LNCAP (cell line): ENCODE measurements around the gene LRP1B.

Experiments used
- TF ChIP-seq, protein P1 (sequence below): fragments of 450-650 bp; IDR thresholded peaks from 2 replicates; pipeline ENCODE4 v1.5.1; 2017; ENCODE audit warnings: mild to moderate bottlenecking

The LRP1B gene

DNA sequence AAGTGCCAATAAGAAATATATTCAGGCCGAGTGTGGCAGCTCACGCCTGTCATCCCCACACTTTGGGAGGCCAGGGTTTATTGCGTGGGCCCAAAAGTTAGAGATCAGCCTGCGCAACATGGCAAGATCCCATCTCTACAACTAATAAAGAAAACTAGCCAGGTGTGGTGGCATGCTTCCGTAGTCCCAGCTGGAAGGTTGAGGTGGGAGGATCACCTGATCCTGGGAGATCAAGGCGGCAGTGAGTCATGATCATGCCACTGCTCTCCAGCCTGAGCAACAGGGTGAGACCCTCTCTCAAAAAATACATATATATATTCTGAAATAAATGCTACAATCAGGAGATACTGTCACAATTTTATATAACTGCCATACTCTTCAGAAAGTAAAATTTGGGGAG is 1745.9 kb downstream of the LRP1B start:
- TF ChIP-seq, protein P1, sequence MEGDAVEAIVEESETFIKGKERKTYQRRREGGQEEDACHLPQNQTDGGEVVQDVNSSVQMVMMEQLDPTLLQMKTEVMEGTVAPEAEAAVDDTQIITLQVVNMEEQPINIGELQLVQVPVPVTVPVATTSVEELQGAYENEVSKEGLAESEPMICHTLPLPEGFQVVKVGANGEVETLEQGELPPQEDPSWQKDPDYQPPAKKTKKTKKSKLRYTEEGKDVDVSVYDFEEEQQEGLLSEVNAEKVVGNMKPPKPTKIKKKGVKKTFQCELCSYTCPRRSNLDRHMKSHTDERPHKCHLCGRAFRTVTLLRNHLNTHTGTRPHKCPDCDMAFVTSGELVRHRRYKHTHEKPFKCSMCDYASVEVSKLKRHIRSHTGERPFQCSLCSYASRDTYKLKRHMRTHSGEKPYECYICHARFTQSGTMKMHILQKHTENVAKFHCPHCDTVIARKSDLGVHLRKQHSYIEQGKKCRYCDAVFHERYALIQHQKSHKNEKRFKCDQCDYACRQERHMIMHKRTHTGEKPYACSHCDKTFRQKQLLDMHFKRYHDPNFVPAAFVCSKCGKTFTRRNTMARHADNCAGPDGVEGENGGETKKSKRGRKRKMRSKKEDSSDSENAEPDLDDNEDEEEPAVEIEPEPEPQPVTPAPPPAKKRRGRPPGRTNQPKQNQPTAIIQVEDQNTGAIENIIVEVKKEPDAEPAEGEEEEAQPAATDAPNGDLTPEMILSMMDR, result no peak

DNA sequence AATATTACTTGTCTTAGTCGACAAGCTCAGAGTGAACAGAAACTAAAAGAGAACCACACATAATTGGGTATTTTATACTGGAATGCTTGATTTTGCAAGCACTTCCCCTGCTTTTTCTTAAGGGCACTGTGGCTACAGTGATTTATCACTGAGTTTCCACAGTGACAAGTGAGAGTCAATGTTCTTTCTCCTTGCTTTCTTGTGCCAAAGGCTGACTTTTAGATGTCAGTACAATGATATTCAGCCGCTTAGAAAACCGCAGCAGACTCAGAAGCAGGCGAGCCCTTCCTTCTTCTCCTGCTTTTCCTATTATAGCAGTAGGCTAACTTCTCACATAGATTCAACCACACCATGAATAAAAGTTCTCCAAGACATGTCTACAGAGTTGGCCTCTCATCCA is 1747.0 kb downstream of the LRP1B start:
- TF ChIP-seq, protein P1, result no peak

DNA sequence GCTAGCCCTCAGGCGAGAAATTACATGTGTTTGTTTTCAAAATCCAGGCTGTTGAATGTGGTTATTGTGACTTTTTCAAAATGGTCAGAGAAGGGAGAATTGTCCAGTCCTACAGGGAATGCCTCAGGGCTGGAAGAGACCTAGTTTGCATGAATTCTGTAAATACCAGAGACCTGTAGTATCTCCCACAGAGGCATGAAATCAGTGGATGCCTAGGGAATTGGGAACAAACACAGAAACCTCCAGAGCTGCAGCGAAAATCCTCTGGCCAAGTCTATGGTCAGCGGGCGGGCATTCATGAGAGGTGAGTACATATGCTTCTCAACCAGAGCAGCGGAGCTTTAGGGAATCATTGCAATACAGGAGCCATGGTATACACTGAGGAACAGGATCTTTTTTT is 1754.1 kb downstream of the LRP1B start:
- TF ChIP-seq, protein P1, result no peak

DNA sequence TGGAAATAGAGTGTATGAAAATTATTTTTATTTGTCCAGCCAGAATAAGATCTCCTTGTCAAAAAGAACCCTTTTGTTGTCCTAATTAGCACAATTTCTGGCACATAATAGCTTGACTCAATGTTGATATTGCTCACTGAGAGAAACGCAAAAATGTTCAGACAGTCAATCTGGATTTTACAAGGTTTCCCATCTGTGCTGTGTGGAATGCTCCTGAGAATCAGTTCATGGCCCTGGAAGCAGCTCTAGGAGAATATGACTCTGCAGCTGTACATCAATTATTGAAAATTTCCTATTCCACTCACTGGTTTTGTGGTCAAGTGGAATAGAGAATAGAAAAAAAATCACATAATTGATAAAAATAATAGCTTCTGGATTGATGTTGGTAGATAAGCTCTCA is 1767.7 kb downstream of the LRP1B start:
- TF ChIP-seq, protein P1, result no peak

DNA sequence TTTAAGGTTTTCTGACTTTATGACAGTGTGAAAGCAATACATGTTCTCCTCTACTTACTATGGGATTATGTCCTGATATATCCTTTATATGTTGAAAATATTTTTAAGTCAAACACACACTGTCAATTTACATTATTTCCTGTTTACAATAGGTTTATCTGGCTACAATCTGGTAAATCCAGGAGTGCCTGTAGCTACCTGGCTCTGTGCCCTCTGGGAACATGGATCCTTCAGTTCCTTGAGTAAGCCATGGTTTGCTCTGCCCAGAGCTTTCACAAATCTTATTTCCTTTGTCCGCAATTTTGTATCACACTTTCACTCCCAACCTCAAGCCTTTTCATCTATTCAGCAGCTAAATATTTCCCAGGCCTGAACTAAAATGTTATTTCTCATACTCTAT is 1768.5 kb downstream of the LRP1B start:
- TF ChIP-seq, protein P1, result no peak

DNA sequence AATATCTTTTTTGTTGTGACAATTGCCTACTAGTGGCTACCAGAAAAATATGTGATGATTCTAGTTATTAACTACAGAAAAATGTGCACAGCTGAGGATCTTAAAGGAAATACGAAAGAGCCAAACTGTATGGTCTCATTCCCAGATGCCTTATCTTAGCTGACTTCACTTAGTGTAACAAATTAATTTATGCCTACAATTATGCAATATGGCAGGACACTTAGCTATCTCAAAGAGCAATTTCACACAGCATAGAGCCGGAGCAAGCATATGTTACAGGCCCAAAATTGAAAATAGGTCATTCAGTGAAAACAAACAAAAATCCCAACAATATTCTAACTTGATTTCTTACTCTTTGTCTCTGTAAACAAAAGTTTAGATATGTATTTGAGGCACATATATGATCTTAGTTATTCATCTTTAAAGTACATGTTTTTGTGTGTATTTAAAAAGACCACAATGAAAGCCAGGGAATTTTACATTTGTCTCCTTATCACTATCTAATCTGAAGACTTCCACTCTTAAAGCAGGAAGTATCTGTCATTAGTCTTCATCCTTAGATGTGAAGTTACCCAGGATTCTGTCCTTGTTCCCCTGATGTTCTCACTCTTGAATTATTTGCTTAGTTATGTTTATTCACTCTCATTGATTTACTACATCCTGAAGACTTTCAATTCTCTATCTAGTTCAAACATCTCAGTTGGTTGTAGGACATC is 1771.6 kb downstream of the LRP1B start:
- TF ChIP-seq, protein P1, result no peak

DNA sequence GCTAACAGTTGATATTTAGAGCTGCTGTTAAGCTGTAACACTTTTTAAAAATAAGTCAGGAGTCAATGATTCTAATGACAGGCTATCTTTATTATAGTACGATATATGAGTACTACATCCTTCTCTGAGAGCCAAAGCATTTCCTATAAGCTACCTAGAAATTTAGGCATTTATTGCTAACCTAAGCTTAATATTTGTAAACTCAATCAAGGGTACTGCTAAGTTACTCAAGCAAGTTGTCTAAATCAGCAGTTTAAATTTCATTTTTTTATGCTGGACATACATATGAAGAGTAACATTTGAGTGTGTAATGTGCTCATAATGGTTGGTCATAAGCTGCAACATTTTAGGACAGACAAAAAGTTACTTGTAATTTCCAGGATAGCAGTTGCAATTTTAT is 1774.1 kb downstream of the LRP1B start:
- TF ChIP-seq, protein P1, result no peak
